Measurements from ENCODE around the gene MDFI.
A peak's percentile ranks its signal among the peaks of the same experiment; 100 is the strongest.

GRCh38 chr6:41700463-41701347, 62.4 kb downstream of the MDFI start:
- TF ChIP-seq EZH2phosphoT487 (IDR thresholded peaks at IDR 0.05; ENCODE audit: unreplicated experiment) (no peak), EZH2 (IDR thresholded peaks at IDR 0.05; ENCODE audit: low read depth, unreplicated experiment) (no peak), REST (IDR thresholded peaks at IDR 0.05; ENCODE audit: unreplicated experiment) (no peak), POLR2AphosphoS5 (IDR thresholded peaks at IDR 0.05; ENCODE audit: low read depth) (no peak), JUNB (IDR thresholded peaks at IDR 0.05; ENCODE audit: unreplicated experiment) (no peak), STAT1 (IDR thresholded peaks at IDR 0.05; ENCODE audit: unreplicated experiment) (no peak)
- TF ChIP-seq, protein P1, sequence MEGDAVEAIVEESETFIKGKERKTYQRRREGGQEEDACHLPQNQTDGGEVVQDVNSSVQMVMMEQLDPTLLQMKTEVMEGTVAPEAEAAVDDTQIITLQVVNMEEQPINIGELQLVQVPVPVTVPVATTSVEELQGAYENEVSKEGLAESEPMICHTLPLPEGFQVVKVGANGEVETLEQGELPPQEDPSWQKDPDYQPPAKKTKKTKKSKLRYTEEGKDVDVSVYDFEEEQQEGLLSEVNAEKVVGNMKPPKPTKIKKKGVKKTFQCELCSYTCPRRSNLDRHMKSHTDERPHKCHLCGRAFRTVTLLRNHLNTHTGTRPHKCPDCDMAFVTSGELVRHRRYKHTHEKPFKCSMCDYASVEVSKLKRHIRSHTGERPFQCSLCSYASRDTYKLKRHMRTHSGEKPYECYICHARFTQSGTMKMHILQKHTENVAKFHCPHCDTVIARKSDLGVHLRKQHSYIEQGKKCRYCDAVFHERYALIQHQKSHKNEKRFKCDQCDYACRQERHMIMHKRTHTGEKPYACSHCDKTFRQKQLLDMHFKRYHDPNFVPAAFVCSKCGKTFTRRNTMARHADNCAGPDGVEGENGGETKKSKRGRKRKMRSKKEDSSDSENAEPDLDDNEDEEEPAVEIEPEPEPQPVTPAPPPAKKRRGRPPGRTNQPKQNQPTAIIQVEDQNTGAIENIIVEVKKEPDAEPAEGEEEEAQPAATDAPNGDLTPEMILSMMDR (conservative IDR thresholded peaks at IDR 0.05; ENCODE audit: low read depth in 2 of 2): peak in 1 of 2 experiments; percentile 60
- TF ChIP-seq, protein P2, sequence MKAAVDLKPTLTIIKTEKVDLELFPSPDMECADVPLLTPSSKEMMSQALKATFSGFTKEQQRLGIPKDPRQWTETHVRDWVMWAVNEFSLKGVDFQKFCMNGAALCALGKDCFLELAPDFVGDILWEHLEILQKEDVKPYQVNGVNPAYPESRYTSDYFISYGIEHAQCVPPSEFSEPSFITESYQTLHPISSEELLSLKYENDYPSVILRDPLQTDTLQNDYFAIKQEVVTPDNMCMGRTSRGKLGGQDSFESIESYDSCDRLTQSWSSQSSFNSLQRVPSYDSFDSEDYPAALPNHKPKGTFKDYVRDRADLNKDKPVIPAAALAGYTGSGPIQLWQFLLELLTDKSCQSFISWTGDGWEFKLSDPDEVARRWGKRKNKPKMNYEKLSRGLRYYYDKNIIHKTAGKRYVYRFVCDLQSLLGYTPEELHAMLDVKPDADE (IDR thresholded peaks at IDR 0.05): no peak
